GM21367 (cell line): ENCODE results near the gene TGFBR3L.
"Not testable (repeated sequence)": the region's sequence is repeated elsewhere in the genome, so short reads cannot be mapped to it uniquely, and the experiment has no call there.

Experiments used
- ATAC-seq: cut with Tn5 transposase; IDR thresholded peaks from one replicate; pipeline ENCODE4 v1.9.1; 2021; ENCODE audit not compliant: unreplicated experiment

Gene TGFBR3L

DNA sequence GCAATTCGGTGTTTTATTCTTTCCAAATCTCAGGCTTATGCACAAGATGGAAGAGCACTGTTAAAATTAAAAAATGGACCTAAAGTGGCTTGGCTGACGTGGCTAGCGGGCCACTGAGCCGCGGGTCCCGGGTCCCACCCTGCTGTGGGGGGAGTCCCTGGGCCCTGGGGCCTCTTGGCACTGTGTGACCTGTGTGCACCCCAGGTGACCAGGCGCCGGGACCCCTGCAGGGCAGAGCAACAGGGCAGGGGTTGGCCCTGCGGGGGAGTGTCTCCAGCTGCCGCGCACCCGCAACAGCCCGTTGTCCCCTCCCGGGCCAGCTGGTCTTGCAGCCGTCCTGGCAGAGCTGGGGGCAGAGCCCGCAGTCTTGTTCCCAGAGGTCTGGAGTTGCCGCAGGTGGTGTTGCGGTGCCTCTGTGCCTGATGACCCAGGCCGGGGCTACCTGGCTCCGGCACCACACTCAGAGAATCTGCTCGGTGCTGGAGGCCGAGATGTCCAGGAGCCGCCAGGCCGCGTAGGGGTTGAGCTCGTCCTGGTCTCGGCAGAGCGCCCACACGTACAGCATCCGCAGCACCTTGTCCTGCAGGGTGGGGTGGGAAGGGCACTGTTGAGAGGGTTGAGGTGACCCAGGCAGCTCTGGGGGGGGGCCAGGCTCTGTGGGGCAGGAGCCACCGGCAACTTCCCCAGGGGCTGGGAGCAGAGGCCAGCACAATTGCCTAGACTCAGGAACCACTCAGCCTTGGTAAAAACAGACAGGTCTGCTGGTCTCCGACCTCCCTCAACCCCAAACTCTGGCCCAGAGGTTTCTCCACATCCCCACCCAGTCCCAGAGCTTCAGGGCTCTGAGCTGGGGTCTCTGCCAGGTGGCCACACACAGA lies 12.3 kb downstream of the TGFBR3L start:
- no peak for ATAC-seq

DNA sequence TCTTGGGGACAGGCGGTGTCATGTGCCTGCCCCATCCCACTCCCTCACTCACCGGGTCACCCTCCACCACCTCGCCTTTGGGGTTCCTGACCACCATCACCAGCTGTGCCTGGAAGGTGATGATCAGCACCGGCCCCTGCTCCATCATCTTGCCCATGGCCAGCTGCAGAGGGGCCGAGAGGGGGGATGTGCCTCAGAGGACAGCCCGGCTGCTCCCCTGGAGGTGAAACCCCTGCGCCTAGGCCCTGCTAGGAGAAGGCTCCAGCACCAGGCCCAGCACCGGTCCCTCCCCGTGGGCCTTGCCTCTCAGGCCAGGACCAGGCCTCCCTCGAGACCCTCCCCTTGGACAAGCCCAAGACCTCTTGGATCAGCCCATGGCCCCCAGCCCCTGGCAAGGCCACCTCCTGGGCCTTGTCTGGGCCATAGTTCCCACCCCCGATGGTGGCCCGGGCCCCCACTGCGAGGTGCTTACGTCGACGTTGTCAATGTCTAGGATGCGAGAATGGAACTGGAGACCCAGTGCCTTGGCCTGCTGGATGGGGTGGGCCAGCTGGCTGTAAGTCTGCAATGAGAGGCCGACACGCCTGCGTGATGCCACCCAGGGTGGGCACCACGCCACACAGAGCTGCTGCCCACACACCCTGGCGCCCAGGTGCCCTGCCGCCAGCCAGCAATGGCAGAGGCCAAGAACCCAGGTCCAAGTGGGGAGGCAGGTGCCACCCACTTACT lies 13.1 kb downstream of the TGFBR3L start:
- ATAC-seq: no peak

- no peak for ATAC-seq
These were observed 13.7 kb downstream of the TGFBR3L start for GRCh38 chr19:7928334-7928706.

DNA sequence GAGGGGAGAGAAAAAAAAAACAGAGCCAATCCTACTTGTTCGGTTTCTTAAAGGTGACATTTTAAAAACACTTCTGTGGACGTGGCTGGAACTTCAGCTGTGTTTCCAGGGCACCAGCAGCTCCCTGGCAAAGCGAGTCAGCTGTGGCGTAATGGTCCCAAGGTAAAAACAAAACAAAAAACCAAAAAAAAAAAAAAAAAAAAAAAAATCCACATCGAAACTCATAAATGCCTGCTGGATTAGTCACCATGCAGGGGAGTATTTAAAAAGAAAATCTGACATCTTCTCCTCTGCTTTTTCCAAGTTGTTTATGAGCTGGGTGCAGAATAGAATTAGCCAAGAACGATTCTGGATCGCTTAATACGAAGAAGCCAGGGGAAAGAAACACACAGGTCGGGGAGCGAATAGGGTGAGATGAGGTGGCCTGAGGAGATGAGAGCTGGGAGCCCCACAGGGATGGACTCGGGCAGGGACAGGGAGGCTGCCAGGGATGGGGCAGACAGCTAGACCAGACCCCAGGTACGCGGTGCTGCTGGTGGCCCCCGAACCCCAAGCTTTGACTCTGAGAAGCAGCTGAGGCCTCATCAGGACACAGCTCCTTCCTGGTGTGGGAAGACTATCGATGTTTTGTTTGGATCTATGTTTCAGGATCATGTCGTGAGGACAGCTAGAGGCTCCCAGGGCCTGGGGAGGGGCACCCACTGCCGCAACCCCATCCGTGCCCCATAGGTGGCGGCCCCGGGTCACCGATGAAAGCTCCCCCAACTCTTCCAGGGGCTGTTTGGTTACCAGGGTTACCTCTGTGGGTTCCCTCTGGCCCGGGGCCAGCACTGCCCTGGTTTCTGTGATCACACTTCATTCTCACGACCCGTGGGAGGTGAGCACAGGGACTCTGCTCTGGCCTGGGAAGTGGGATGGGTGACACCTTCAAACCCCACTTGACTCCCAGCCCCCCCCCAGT lies 14.4 kb downstream of the TGFBR3L start:
- no peak for ATAC-seq

DNA sequence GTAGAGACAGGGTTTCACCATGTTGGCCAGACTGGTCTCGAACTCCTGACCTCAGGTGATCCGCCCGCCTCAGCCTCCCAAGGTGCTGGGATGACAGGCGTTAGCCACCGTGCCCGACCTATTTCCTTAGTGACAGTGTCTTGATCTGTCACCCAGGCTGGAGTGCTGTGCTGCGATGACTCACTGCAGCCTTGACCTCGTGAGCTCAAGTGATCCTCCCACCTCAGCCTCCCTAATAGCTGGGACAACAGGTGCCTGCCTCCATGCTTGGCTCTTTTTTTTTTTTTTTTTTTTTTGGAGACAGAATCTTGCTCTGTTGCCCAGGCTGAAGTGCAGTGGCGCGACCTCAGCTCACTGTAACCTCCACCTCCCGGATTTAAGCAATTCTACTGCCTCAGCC lies 15.4 kb downstream of the TGFBR3L start:
- ATAC-seq: not testable (repeated sequence)

DNA sequence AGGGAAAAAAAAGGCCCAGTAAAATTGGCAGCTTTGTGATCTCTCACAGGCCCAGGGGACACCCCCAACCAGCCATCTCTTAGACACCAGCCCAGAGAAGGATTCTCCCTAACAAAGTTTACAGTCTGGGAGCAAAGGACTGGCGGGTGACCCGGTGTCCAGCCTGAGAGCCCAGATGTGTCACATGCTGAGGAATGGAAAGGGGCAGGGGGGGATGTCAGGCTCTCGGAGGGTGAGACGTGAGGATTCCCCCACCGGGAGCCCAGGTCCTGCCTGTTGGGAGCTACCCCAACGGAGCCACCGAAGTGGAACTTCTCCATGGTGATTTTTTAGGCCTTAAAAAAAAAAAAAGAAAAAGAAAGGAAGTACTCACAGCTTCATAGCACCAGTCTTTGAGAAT lies 16.1 kb downstream of the TGFBR3L start:
- no peak for ATAC-seq

- ATAC-seq: no peak
These were observed 16.8 kb downstream of the TGFBR3L start for GRCh38 chr19:7931221-7932061.

- ATAC-seq: no peak
These were observed 17.8 kb downstream of the TGFBR3L start for GRCh38 chr19:7932276-7932929.

DNA sequence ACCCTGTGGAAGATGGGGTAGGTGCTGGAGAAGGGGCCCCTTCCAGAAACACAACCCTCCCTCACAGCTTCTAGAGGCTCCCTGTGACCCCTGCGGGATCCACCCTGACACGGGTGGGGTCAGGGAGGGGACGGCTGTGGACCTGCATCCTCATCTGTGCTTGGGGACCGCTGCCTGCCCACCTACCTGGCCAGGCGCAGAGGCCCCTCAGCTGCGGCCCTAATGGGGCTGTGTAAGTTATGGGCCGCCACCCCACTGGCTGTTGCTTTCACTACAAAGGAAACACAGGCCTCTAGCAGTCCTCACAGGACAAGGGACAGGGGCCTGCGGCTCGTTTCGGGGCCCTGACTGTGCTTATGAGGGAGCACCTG lies 18.3 kb downstream of the TGFBR3L start:
- ATAC-seq: no peak

- ATAC-seq: no peak
These were observed 18.8 kb downstream of the TGFBR3L start for GRCh38 chr19:7933411-7933810.

DNA sequence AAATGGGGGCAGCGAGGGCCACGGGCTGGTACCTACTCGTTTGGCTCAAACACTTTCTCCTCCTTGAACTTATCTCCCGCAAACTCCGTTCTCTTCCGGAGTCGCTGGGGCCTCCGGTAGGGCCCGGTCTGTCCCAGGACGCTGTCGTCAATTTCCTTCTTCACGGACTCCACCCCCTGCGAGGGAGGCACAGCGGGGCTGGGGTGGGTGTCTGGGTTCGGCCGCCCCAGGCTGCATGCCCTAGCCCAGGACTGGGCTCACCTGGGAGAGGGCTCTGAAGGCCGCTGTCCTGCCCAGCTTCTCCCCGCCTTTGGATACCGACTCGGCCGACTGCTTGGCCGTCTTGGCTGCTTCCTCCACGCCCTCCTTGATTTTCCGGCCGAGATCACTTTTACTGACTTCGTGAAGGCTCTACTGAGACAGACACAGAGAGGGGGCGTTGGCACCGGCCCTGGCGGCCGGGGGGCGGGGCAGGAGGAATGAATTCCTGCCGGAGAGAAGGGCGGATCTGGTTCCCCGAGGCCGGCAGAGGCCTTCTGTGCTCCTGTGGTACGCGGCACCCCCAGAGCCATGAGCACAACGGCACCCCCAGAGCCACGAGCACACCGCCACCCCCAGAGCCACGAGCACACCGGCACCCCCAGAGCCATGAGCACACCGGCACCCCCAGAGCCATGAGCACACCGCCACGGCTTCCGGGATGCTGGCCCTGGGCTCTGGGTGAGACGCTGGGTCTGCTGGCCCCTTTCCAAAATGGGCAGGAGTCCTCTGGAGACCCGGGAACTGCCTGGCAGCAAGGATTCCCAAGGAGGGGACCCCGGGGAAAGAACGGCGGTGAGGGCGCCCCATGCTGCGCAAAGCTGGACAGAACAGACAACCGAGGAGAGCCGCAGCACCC lies 19.4 kb downstream of the TGFBR3L start:
- no peak for ATAC-seq

DNA sequence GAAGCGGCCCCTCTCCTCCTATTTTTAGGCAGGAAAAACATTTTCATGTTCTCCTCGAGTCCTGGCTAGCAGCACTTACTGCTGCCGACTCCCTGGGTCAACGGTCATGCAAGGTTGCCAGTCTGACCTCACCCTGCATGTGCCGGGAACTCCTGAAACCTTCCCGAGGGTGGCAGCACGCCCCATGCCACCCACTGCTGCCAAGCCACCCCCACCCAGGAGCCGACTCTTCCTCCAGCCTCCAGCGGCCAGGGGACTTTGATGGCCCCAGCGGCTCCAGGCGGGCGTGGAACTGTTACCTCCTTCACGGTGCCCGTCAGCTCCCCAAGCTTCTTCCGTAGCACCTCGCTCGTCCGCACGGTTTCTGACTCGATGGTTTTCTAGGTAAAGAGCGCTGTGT lies 20.1 kb downstream of the TGFBR3L start:
- no peak for ATAC-seq

GRCh38 chr19:7940841-7941240 lies 26.2 kb downstream of the TGFBR3L start:
- ATAC-seq: no peak

- ATAC-seq: no peak
These were observed 27.4 kb downstream of the TGFBR3L start for GRCh38 chr19:7941895-7942596.

GRCh38 chr19:7942981-7943443 lies 28.4 kb downstream of the TGFBR3L start:
- peak; percentile 1 for ATAC-seq

- peak; percentile 87 for ATAC-seq
These were observed 29.0 kb downstream of the TGFBR3L start, which contains the start of gene TIMM44 for GRCh38 chr19:7943444-7944176. TIMM44 (minus strand) TSS chr19:7943666; CDS start chr19:7943651, 15 bp downstream.

- peak; percentile 22 for ATAC-seq
These were observed 29.6 kb downstream of the TGFBR3L start for GRCh38 chr19:7944177-7944761.
